Measurements from ENCODE around the gene PPP1R26.

Gene PPP1R26

GRCh38 chr9:135491764-135492163 is 12.2 kb downstream of the PPP1R26 start:
- H3K4me2 ChIP-seq (ENCODE audit: low read depth, low read length, poor library complexity, severe bottlenecking): no peak overlapping the region
- H3K9me2 ChIP-seq (replicated peaks; ENCODE audit: insufficient read depth, low read length): no peaks in the 10 kb centered on the region
- H3K36me3 ChIP-seq (ENCODE audit: low read length): no peaks in the 10 kb centered on the region
- no peaks in the 10 kb centered on the region for H4K20me1 ChIP-seq (ENCODE audit: low read depth, low read length)
- H3F3A ChIP-seq (ENCODE audit: insufficient read depth): no peaks in the 10 kb centered on the region
- no peak overlapping the region for H3K9ac ChIP-seq (ENCODE audit: low read length)
- no peak overlapping the region for H2AFZ ChIP-seq (ENCODE audit: low read depth, low read length, severe bottlenecking)
- no peak overlapping the region for H3K4me3 ChIP-seq (ENCODE audit: insufficient read depth, low read length, poor library complexity, severe bottlenecking)
- TF ChIP-seq CTCF (IDR thresholded peaks at IDR 0.05; ENCODE audit: insufficient read depth, low read length, poor library complexity, severe bottlenecking) (no peak), EZH2phosphoT487 (conservative IDR thresholded peaks at IDR 0.05; ENCODE audit: low read length) (no peak)
- H3K27ac ChIP-seq (ENCODE audit: low read depth, low read length): no peak overlapping the region
- H3K27me3 ChIP-seq (ENCODE audit: low read length): no peaks in the 10 kb centered on the region
- H3K79me2 ChIP-seq (ENCODE audit: insufficient read depth, low read length): no peaks in the 10 kb centered on the region
- H3K9me3 ChIP-seq (ENCODE audit: insufficient read depth, low read length): no peaks in the 10 kb centered on the region

- H3K27ac ChIP-seq (ENCODE audit: low read depth, low read length): no peak overlapping the region
- no peak for TF ChIP-seq EZH2phosphoT487 (conservative IDR thresholded peaks at IDR 0.05; ENCODE audit: low read length)
- TF ChIP-seq CTCF (IDR thresholded peaks at IDR 0.05; ENCODE audit: insufficient read depth, low read length, poor library complexity, severe bottlenecking): no peak
- no peaks in the 10 kb centered on the region for H3F3A ChIP-seq (ENCODE audit: insufficient read depth)
- no peak overlapping the region for H3K9ac ChIP-seq (ENCODE audit: low read length)
- H2AFZ ChIP-seq (ENCODE audit: low read depth, low read length, severe bottlenecking): no peak overlapping the region
- no peaks in the 10 kb centered on the region for H3K27me3 ChIP-seq (ENCODE audit: low read length)
- H3K4me2 ChIP-seq (ENCODE audit: low read depth, low read length, poor library complexity, severe bottlenecking): no peak overlapping the region
- no peak overlapping the region for H3K4me3 ChIP-seq (ENCODE audit: insufficient read depth, low read length, poor library complexity, severe bottlenecking)
- no peaks in the 10 kb centered on the region for H3K9me3 ChIP-seq (ENCODE audit: insufficient read depth, low read length)
- H3K9me2 ChIP-seq (replicated peaks; ENCODE audit: insufficient read depth, low read length): no peaks in the 10 kb centered on the region
- H3K36me3 ChIP-seq (ENCODE audit: low read length): no peaks in the 10 kb centered on the region
- H3K79me2 ChIP-seq (ENCODE audit: insufficient read depth, low read length): no peaks in the 10 kb centered on the region
- no peaks in the 10 kb centered on the region for H4K20me1 ChIP-seq (ENCODE audit: low read depth, low read length)
These were observed 13.5 kb downstream of the PPP1R26 start for GRCh38 chr9:135492886-135493669.

GRCh38 chr9:135494791-135495559 is 15.4 kb downstream of the PPP1R26 start:
- Histone ChIP-seq H3K4me3 (ENCODE audit: insufficient read depth, low read length, poor library complexity, severe bottlenecking) (no peak overlapping the region), H2AFZ (ENCODE audit: low read depth, low read length, severe bottlenecking) (no peak overlapping the region), H3K79me2 (ENCODE audit: insufficient read depth, low read length) (no peaks in the 10 kb centered on the region), H3F3A (ENCODE audit: insufficient read depth) (no peaks in the 10 kb centered on the region), H3K27ac (ENCODE audit: low read depth, low read length) (no peak overlapping the region), H3K27me3 (ENCODE audit: low read length) (no peaks in the 10 kb centered on the region), H3K9me3 (ENCODE audit: insufficient read depth, low read length) (no peaks in the 10 kb centered on the region), H3K9ac (ENCODE audit: low read length) (no peak overlapping the region), H3K4me2 (ENCODE audit: low read depth, low read length, poor library complexity, severe bottlenecking) (no peak overlapping the region), H4K20me1 (ENCODE audit: low read depth, low read length) (no peaks in the 10 kb centered on the region), H3K9me2 (replicated peaks; ENCODE audit: insufficient read depth, low read length) (no peaks in the 10 kb centered on the region), H3K36me3 (ENCODE audit: low read length) (no peaks in the 10 kb centered on the region)
- TF ChIP-seq CTCF (IDR thresholded peaks at IDR 0.05; ENCODE audit: insufficient read depth, low read length, poor library complexity, severe bottlenecking): no peak
- TF ChIP-seq EZH2phosphoT487 (conservative IDR thresholded peaks at IDR 0.05; ENCODE audit: low read length): no peak
